KOPT-K1 (cell line): ENCODE measurements around the gene CYTH3.
"Not testable (repeated sequence)": the region's sequence is repeated elsewhere in the genome, so short reads cannot be mapped to it uniquely, and the experiment has no call there.

Source experiments
- H3K27ac ChIP-seq: fragments of 200-600 bp; sonication (generic); 2 replicates; pipeline ENCODE4 v1.5.1; 2016; ENCODE audit warnings: antibody characterized with exemption, mild to moderate bottlenecking, low read depth, low read length; ENCODE audit not compliant: poor library complexity, severe bottlenecking
- H3K36me3 ChIP-seq: fragments of 200-600 bp; sonication (generic); 2 replicates; pipeline ENCODE4 v1.5.1; 2017; ENCODE audit warnings: antibody characterized with exemption, mild to moderate bottlenecking, low read length, moderate library complexity; ENCODE audit not compliant: insufficient read depth
- H3K9me3 ChIP-seq: fragments of 200-600 bp; sonication (generic); 2 replicates; pipeline ENCODE4 v1.5.1; 2017; ENCODE audit warnings: antibody characterized with exemption, low read length, mild to moderate bottlenecking; ENCODE audit not compliant: insufficient read depth, poor library complexity, severe bottlenecking

CYTH3 gene, protein sequence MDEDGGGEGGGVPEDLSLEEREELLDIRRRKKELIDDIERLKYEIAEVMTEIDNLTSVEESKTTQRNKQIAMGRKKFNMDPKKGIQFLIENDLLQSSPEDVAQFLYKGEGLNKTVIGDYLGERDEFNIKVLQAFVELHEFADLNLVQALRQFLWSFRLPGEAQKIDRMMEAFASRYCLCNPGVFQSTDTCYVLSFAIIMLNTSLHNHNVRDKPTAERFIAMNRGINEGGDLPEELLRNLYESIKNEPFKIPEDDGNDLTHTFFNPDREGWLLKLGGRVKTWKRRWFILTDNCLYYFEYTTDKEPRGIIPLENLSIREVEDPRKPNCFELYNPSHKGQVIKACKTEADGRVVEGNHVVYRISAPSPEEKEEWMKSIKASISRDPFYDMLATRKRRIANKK

GRCh38 chr7:6272481-6273323 lies at the start of gene CYTH3:
TSS of gene CYTH3 (minus strand) at chr7:6272624. CDS start at chr7:6272507, 117 bp downstream.
- Histone ChIP-seq H3K36me3 (no peaks in the 10 kb centered on the region), H3K27ac (no peak within 1 kb of the TSS), H3K9me3 (no peaks in the 10 kb centered on the region)

GRCh38 chr7:6320791-6321190 lies 48.4 kb upstream of the CYTH3 start:
- Histone ChIP-seq H3K36me3 (no peaks in the 10 kb centered on the region), H3K27ac (no peak overlapping the region), H3K9me3 (no peaks in the 10 kb centered on the region)

DNA sequence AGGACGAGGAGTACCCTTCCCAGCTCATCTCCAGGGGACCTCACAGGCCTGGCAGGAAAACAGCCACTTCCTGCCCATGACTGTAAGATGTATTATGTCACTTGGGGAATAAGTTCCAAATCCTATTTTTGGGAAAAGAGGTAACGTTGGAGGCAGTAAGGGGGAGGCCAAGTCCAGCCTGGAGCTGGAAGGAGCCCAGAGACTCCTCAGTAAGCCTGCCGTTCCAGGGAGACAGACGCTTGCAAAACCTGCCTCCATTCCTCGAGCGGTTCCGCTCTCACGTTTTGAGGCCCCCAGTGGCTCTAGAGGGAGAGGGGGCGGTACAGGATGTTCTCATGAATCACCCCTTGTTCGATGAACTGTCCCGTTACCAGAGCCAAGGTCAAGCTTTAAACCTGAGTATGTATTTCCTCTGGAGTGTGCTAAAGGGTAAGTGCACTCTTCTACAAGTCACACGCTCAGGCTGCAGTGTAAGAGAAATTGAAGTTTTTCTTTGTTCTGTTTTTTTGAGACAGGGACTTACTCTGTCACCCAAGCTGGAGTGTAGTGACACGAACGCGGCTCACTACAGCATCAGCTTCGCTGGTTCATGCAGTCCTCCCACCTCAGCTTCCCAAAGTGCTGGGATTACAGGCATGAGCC lies 45.5 kb upstream of the CYTH3 start:
- Histone ChIP-seq H3K27ac (no peak overlapping the region), H3K9me3 (no peaks in the 10 kb centered on the region), H3K36me3 (no peaks in the 10 kb centered on the region)

GRCh38 chr7:6316226-6316625 lies 43.8 kb upstream of the CYTH3 start:
- no peaks in the 10 kb centered on the region for H3K9me3 ChIP-seq
- H3K27ac ChIP-seq, result no peak overlapping the region
- H3K36me3 ChIP-seq, result no peaks in the 10 kb centered on the region

DNA sequence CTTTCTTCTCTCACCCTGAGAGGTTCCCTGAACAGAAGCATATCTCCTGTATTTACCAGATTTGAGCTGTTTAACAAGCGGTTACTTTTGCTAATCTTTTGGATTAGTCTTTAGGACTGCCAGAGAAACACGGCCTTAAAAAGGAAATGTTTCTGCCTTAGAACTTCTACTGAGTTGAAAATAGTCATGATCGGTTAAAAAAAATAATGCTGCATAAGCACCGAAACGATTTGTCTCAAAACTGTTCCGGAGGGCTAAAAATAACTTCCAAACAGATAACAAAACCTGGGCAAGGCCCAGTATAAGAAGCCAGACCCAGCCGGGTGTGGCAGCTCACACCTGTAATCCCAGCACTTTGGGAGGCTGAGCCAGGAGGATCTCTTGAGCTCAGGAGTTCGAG lies 43.3 kb upstream of the CYTH3 start:
- no peak overlapping the region for H3K27ac ChIP-seq
- H3K36me3 ChIP-seq, result no peaks in the 10 kb centered on the region
- H3K9me3 ChIP-seq, result no peaks in the 10 kb centered on the region

DNA sequence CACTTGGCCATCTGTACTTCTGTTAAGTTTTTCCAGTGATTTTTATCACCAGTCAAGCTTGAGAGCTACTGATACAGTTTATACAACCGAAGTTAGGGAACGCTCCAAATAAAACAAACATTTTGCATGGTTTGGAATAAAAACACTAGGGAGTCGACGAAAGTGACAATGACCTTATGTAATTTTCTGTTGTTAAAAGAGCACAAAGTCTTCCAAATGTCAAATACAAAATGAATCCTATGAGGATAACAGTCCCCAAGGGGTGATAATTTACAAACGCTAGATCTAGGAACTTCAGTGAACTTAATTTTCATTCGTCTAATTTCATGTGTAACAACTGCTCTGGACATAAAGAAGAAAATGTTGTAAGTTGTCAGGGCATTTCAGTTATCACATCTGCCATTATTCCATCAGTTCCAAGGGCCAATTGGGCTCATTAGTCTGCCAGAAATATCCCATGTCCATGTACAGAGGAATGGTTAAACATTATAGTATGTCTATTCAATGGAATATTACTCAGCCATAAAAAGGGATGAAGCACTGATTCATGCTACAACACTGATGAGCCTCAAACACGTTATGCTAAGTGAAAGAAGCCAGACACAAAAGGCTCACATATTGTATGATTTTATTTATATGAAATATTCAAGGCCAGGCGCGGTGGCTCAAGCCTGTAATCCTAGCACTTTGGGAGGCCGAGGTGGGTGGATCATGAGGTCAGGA lies 38.0 kb upstream of the CYTH3 start:
- Histone ChIP-seq H3K9me3 (no peaks in the 10 kb centered on the region), H3K36me3 (no peaks in the 10 kb centered on the region), H3K27ac (no peak overlapping the region)

DNA sequence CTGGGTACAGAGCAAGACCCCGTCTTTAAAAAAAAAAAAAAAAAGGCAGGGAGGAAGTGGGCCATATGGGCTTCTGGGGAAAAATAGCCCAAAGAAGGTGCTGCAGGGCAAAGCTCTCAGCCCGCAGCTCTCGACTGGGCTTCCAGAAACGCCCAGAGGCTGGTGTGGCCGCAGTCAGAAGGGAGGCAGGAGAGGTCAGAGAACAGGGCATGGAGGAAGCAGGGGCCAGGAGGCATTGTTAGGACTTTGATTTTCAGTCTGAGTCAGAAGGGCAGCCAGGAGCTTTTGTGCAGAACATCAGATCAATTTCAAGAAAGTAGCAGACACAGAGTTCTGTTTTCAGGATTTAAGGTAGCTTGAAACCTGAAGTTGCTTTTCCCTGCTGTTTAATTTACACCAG lies 35.3 kb upstream of the CYTH3 start:
- no peaks in the 10 kb centered on the region for H3K36me3 ChIP-seq
- H3K27ac ChIP-seq, result no peak overlapping the region
- H3K9me3 ChIP-seq, result no peaks in the 10 kb centered on the region

DNA sequence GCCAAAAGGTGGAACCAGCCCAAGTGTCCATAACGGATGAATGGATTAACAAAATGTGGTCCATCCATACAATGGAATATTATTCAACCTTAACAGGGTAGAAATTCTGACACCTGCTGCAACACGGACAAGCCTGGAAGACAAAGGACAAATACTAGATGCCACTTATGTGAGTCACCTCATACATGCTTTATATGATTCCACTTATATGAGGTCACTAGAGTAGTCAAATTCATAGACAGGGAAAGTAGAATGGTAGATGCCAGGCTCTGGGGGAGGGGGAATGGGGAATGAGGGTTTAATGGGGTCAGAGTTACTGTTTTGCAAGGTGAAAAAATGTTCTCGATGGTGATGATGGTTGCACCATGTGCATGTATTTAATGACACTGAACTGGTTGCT lies 34.0 kb upstream of the CYTH3 start:
- Histone ChIP-seq H3K27ac (no peak overlapping the region), H3K9me3 (no peaks in the 10 kb centered on the region)

DNA sequence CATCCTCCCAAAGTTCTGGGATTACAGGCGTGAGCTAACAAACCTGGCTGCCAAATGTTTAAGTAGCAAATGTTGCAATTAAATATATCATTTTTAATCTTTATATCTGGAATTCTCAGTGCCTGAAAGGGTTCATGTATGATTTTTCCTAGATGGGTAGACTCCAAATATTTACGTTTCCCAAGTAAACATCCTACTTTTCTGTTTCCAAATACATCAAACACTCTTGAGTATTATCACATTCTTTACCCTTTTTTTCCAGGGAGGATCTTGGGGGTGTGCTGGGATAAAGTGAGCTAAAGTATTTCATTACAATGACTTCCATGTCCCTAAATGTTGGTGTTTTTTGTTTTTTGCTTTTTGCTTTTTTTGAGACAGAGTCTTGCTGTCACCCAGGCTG lies 32.9 kb upstream of the CYTH3 start:
- Histone ChIP-seq H3K36me3 (no peaks in the 10 kb centered on the region), H3K27ac (no peak overlapping the region), H3K9me3 (no peaks in the 10 kb centered on the region)

More for the DNA sequence above, 34.0 kb upstream of the CYTH3 start:
- H3K36me3 ChIP-seq, result no peaks in the 10 kb centered on the region

GRCh38 chr7:6301446-6301845 lies 29.0 kb upstream of the CYTH3 start:
- H3K9me3 ChIP-seq, H3K27ac ChIP-seq, H3K36me3 ChIP-seq: not testable (repeated sequence)

DNA sequence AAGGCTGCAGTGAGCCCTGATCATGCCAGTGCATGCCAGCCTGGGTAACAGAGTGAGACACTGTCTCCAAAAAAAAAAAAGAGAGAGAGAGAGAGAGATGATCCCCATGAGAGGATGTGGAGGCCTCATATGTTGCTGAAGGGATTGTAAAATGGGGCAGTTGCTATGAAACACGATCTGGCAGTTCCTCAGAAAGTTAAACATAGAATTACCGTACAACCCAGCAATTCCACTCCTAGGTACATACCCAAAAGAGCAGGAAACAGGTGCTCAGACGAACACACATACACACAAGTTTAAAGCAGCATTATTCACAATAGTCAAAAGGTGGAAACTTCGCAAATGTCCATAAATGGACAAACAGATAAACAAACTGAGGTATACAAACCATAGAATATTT lies 27.4 kb upstream of the CYTH3 start:
- no peak overlapping the region for H3K27ac ChIP-seq
- H3K9me3 ChIP-seq, result no peaks in the 10 kb centered on the region
- H3K36me3 ChIP-seq, result no peaks in the 10 kb centered on the region

GRCh38 chr7:6294839-6295238 lies 22.4 kb upstream of the CYTH3 start:
- no peaks in the 10 kb centered on the region for H3K9me3 ChIP-seq
- H3K36me3 ChIP-seq, result no peaks in the 10 kb centered on the region
- no peak overlapping the region for H3K27ac ChIP-seq

GRCh38 chr7:6293202-6293601 lies 20.8 kb upstream of the CYTH3 start:
- H3K36me3 ChIP-seq, result no peaks in the 10 kb centered on the region
- H3K27ac ChIP-seq, result no peak overlapping the region
- no peaks in the 10 kb centered on the region for H3K9me3 ChIP-seq

- not testable (repeated sequence) for H3K9me3 ChIP-seq, H3K27ac ChIP-seq, H3K36me3 ChIP-seq
These were observed 19.5 kb upstream of the CYTH3 start for GRCh38 chr7:6291941-6292340.

DNA sequence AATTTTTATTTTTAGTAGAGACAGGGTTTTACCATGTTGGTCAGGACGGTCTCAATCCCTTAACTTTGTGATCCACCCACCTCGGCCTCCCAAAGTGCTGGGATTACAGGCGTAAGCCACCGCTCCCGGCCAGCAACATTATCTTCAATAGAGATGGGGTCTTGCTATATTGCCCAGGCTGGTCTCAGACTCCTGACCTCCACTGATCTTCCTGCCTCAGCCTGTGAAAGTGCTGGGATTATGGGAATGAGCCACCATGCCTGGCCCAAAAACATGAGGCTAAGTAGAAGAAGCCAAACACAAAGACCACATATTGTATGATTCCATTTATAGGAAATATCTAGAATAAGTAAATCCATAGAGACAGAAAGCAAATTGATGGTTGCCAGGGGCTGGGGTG lies 19.1 kb upstream of the CYTH3 start:
- H3K27ac ChIP-seq, result no peak overlapping the region
- no peaks in the 10 kb centered on the region for H3K36me3 ChIP-seq
- no peaks in the 10 kb centered on the region for H3K9me3 ChIP-seq
